Heart left ventricle (tissue), 13 donors: ENCODE measurements around the gene ATP23.

Experiments
- CTCF ChIP-seq, 12 donors: fragments of 200-600 bp; sonication (generic) in 4 of 12; IDR thresholded peaks; one replicate each; pipeline versions ENCODE4 v1.5.0 to v1.8.0; 2018 to 2022; ENCODE audit warnings: antibody characterized with exemption in 12 of 12, mild to moderate bottlenecking in 5 of 12
- POLR2A ChIP-seq, 2 donors: fragments of 450-650 bp; IDR thresholded peaks; one replicate each; pipeline ENCODE4 v1.6.1; 2017; ENCODE audit warnings: antibody characterized with exemption in 2 of 2, mild to moderate bottlenecking in 2 of 2, moderate library complexity in 2 of 2
- donor health status: ischemic (EF 13 %, LVEDD 7.1; RV severe dilation, severe dysfunction).
- donor health status: DM: no; HTN: yes; CAD: no.
- donor health status: DM: no; HTN: no; CAD: no.
- donor health status: ischemic (EF 25% LVEDD 6.9; RV normal size, moderate dysfunction).
- donor health status: ischemic (EF 25% LVEDD 5.7; RV mildly dilated, moderate dysfunction).
- donor health status: ischemic (EF 35%, LVEDD 5.7; RV mildly dilated, moderate dysfunction).
- donor health status: nonischemic (EF 11% LVEDD 7.7; RV severe dilation, severe dysfunction).
- donor health status: DM: yes; HTN: yes; CAD: no.
- donor health status: PGD.
- donor health status: ischemic (EF 29% LVEDD 5.4; RV normal size, mild dysfunction).
- donor health status: nonischemic (EF 23%, LVEDD 6.1; RV moderate dilation, normal function).

DNA sequence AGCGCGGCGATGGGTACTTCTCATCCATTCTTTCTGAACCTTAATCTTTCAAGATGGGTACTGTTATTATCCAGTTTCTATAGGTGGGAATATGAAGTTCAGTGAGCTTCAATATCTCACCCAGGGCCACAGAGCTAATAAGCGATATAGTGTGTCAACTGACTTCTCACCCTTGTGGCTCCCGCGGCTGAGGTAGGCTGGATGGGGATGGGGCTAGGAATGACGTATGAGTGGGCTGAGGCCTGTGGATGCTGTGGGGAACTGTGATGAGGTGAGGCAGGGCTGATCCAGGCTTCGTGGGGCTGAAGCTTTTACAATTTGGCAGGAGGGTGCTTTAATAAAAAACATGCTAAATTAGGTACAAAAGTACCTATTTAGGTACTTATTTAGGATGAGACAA, 32.9 kb upstream of the ATP23 start:
- TF ChIP-seq CTCF (IDR thresholded peaks at IDR 0.05) (no peak), POLR2A (IDR thresholded peaks at IDR 0.05) (no peak)
